ENCODE measurements around the gene GIPC1. TPM values are rescaled to one million over a fixed set of nuclear protein-coding genes. Genes with fewer than 3 reads are reported as not detected.
A peak's percentile ranks its signal among the peaks of the same experiment; 100 is the strongest.
"Not testable (repeated sequence)": the region's sequence is repeated elsewhere in the genome, so short reads cannot be mapped to it uniquely, and the experiment has no call there.

The GIPC1 gene
- total RNA-seq, 1 donor from 2014 or later: 127 TPM

DNA sequence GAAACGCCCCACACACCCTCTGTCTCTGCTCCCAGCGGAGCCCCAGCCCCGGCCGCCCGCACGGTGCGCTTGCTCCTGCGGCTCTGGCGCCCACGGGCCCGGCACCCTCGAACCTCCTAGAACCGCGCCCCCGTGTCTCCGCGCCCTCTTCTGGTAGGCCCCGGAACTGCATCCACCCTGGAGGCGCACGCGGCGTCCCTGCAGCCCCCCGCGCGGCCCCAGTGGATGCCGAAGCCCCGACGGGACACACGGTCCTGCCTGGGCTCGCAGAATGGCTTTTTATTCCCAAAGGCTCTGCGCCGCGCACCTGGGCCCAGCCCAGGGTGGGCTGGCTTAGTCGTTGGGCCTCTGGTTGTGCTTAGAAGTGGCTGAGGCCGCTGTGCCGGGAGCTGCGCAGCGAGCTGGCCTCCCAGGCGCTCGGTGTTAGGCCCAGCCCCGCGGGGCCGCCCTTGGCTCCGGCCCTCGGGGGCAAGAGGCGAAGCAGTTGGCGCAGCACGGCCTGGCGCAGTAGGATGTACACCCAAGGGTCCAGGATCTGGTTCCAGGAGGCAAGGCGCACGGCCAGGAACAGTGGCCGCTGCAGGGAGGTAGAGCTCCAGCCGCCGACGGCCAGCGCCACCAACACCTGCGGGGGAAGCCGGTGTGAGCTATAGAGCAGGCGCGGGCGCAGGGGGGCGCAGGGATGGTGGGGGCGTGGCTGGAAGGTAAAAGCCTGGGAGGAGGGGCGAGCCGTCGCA is 23.6 kb downstream of the GIPC1 start:
- peak; percentile 60 for DNase-seq (ENCODE audit: low spot score)

DNA sequence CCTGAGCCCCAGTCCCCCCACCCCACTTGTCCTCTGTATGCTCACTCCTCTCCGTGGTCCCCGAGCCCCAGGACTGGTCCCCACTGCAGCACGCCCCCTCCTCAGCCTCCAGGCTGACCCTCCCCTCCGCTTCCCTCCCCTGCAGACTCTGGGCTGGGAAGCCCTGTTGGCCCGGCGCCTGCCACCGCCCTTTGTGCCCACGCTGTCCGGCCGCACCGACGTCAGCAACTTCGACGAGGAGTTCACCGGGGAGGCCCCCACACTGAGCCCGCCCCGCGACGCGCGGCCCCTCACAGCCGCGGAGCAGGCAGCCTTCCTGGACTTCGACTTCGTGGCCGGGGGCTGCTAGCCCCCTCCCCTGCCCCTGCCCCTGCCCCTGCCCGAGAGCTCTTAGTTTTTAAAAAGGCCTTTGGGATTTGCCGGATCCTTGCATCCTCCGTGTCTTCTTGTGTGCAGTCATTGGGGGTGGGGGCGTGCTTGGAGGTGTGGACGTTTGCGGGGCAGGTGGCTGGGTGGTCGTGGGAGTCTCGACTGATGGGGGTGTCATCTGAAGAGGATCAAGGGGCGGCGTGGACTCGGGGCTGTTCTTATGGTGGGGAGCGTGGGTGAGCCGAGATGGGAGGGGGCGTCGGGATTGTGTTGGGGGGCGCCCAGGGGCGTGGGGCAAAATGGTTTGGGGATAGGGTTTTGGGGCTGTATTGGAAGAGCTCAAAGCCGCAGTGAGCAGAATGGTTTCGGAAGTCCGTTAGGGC is 24.3 kb downstream of the GIPC1 start:
- DNase-seq (ENCODE audit: low spot score): no peak

- no peak for DNase-seq (ENCODE audit: low spot score)
Measured at GRCh38 chr19:14470031-14470876, 25.7 kb downstream of the GIPC1 start.

GRCh38 chr19:14467816-14468215 is 28.1 kb downstream of the GIPC1 start:
- no peak for DNase-seq (ENCODE audit: low spot score)

DNA sequence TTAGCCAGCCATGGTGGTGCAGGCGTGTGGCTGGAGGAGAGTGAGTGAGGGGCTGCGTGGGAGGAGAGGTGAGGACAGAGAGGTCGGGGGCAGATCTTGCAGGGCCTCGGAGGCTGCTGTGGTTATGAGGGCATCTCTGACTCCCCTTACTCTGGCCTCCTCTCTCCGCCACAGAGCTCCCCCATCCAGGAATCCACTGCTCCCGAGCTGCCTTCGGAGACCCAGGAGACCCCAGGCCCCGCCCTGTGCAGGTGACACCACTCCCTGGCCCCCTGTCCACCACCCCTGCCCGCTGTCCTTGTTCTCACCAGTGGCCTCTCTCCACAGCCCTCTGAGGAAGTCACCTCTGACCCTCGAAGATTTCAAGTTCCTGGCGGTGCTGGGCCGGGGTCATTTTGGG is 28.5 kb downstream of the GIPC1 start:
- no peak for DNase-seq (ENCODE audit: low spot score)

- no peak for DNase-seq (ENCODE audit: low spot score)
Measured at GRCh38 chr19:14463747-14464146, 32.2 kb downstream of the GIPC1 start.

GRCh38 chr19:14462401-14462800 is 33.5 kb downstream of the GIPC1 start:
- DNase-seq (ENCODE audit: low spot score): not testable (repeated sequence)

GRCh38 chr19:14460935-14461334 is 35.0 kb downstream of the GIPC1 start:
- no peak for DNase-seq (ENCODE audit: low spot score)

DNA sequence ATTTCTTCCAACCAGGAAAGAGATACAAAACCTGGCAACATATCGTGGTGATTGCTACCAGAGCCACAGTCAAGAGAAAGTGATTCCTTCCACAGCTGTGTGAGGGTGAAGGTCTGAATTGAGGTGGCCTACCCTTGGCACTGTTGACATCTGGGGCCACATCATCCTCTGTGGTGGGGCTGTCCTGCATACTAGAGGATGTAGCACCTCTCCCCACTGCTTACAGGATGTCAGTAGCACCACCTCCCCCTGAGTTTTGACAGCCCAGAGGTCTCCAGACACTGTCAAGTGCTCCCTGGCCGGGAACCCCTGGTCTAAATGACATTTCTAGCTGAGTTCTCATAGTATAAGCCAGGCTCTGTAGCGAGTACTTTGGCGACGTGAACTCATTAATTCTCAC is 36.2 kb downstream of the GIPC1 start:
- no peak for DNase-seq (ENCODE audit: low spot score)

DNA sequence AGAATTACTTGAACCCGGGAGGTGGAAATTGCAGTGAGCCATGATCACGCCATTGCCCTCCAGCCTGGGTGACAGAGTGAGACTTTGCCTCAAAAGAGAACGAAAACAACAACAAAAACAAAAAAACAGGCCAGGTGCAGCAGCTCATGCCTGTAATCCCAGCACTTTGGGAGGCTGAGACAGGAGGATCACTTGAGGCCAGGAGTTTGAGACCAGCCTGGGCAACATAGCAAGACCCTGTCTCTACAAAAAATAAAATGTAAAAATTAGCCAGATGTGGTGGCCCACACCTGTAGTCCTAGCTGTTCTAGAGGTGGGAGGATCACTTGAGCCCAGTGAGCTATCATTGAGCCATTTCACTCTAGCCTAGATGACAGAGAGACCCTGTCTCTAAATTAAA is 43.6 kb downstream of the GIPC1 start:
- DNase-seq (ENCODE audit: low spot score): not testable (repeated sequence)

- no peak for DNase-seq (ENCODE audit: low spot score)
Measured at GRCh38 chr19:14450876-14451275, 45.1 kb downstream of the GIPC1 start.

DNA sequence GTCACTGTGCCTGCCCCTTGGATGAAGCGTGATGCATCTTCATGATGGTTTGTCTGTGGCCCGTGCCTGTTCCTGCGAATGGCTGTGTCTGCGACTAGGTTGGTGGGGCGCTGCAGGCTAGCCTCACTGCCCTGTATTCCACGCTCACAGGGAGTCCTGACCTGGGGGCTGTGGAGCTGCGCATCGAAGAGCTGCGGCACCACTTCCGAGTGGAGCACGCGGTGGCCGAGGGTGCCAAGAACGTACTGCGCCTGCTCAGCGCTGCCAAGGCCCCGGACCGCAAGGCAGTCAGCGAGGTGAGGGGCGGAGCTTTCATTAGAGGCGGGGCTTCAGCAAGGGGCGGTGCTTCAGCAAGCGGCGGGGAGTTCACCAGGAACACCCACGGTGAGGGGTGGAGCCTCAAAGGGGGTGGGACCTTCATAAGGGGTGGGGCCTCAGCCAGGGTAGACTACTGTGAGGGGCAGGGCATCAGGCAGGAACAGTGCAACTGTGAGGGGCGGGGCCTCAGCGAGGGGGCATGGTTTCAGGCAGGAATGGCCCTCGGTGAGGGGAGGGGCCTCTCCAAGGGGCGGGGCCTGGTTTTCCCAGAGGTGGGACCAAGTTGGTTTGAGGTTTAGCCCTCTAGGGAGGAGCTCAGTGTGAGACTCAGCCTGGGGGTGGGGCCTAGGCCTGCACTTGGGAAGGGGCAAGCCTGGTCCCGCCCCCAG is 45.6 kb downstream of the GIPC1 start:
- no peak for DNase-seq (ENCODE audit: low spot score)

GRCh38 chr19:14449321-14449720 is 46.6 kb downstream of the GIPC1 start:
- no peak for DNase-seq (ENCODE audit: low spot score)

DNA sequence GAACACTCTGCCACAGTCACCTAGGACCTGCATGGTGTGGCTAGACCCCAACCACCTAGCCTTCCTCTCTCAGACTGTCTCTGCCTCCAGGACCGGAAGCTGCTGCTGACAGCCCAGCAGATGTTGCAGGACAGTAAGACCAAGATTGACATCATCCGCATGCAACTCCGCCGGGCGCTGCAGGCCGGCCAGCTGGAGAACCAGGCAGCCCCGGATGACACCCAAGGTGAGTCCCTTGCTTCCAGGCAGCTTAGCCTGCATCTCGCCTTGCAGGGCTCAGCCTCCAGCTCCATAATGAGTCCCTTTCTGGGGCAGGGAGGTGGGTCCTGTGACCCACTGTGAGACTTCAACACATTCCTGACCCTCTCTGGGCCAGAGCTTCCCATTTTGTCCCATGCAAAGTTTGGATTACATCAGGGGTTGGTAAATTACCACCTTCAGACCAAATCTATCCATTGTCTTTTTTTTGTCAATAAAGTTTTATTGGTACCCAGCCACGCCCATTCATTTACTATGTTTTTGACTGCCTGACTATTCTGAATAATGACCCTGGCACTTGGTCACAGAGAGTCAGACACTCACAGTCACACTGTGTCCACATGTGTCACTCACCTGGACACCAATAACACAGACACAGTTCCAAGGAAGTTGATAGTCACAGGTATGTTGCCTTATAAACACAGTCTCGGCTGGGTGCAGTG is 49.4 kb downstream of the GIPC1 start:
- no peak for DNase-seq (ENCODE audit: low spot score)

GRCh38 chr19:14443632-14444216 is 52.2 kb downstream of the GIPC1 start:
- no peak for DNase-seq (ENCODE audit: low spot score)

DNA sequence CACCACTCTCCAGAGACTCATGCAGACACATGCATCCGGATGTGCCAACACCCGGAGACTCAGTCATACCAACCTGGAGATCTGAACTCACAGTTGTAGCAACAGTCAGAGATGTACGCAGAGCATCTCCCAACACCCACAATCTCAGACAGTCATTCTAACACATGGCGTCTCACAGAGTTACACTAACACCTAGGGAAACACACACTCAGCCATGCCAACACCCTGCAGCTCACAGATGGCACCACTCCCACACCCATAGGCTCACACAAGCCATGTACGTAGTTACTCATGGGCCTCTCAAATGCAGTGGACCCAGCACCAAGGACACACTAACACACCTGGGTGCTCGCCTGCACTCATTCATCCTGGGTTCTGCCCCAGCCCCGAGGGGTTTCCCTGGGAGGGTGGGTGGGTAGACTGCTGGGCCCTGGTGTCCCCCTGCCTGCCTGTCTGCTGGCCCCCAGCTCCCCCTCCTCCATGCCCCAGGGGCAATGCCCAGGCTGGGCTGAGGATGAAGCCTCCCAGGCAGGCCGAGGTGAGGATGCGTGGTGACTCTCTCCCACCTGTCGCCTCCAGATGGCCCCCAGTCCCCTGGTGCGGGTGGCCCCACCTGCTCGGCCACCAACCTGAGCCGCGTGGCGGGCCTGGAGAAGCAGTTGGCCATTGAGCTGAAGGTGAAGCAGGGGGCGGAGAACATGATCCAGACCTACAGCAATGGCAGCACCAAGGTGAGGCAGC is 52.9 kb downstream of the GIPC1 start:
- DNase-seq (ENCODE audit: low spot score): no peak

- no peak for DNase-seq (ENCODE audit: low spot score)
Measured at GRCh38 chr19:14441041-14441938, 54.6 kb downstream of the GIPC1 start.

GRCh38 chr19:14440049-14440448 is 55.9 kb downstream of the GIPC1 start:
- DNase-seq (ENCODE audit: low spot score): peak; percentile 61

- DNase-seq (ENCODE audit: low spot score): no peak
Measured at GRCh38 chr19:14439014-14439413, 56.9 kb downstream of the GIPC1 start.
